Neural crest cell (in vitro differentiated cells): Measurements from ENCODE around the gene PMP22. TPM values are rescaled to one million over a fixed set of nuclear protein-coding genes. Genes with fewer than 3 reads are reported as not detected.
A peak's percentile ranks its signal among the peaks of the same experiment; 100 is the strongest.

Source experiments
- DNase-seq: peaks from one replicate; pipeline ENCODE4 v3.0.0; 2021; ENCODE audit warnings: low read depth, mixed read lengths, low spot score
- H3K27ac Mint-ChIP-seq: one replicate; pipeline ENCODE4 v1.8.0; 2021; ENCODE audit warnings: mild to moderate bottlenecking, mixed read lengths; ENCODE audit not compliant: unreplicated experiment
- H3K27me3 Mint-ChIP-seq: 2 replicates; pipeline ENCODE4 v1.8.0; 2021; ENCODE audit warnings: low read depth, mild to moderate bottlenecking, mixed read lengths
- H3K36me3 Mint-ChIP-seq: 2 replicates; pipeline ENCODE4 v1.8.0; 2021; ENCODE audit warnings: low read depth, mild to moderate bottlenecking, mixed read lengths
- H3K4me1 Mint-ChIP-seq: 2 replicates; pipeline ENCODE4 v1.8.0; 2021; ENCODE audit warnings: mixed read lengths
- H3K4me3 Mint-ChIP-seq: one replicate; pipeline ENCODE4 v1.8.0; 2021; ENCODE audit warnings: mild to moderate bottlenecking, mixed read lengths
- H3K9me3 Mint-ChIP-seq: 2 replicates; pipeline ENCODE4 v1.8.0; 2021; ENCODE audit warnings: mixed read lengths
- CTCF ChIP-seq: fragments of 200-600 bp; sonication (generic); conservative IDR thresholded peaks from 2 replicates; pipeline ENCODE4 v1.5.0; 2021; ENCODE audit warnings: antibody characterized with exemption, mild to moderate bottlenecking
- total RNA-seq: library from RNA; stranded (reverse); gene quantifications from 2 replicates; pipeline ENCODE4 v1.2.1, GENCODE V29; 2021

The PMP22 gene
- total RNA-seq, 1 donor from 2014 or later, result 14.9 TPM

- Mint-ChIP-seq H3K4me1 (peaks cover 10% of the 10 kb centered on the region), H3K27ac (no peak overlapping the region), H3K4me3 (no peak overlapping the region), H3K27me3 (no peaks in the 10 kb centered on the region), H3K9me3 (peaks cover 5% of the 10 kb centered on the region), H3K36me3 (no peaks in the 10 kb centered on the region)
- DNase-seq, result no peak
- no peak for TF ChIP-seq CTCF
Observed at GRCh38 chr17:15291674-15292361, 26.7 kb upstream of the PMP22 start.

GRCh38 chr17:15290605-15291004 lies 25.5 kb upstream of the PMP22 start:
- H3K9me3 Mint-ChIP-seq, result peaks cover 5% of the 10 kb centered on the region
- peaks cover 10% of the 10 kb centered on the region for H3K4me1 Mint-ChIP-seq
- no peaks in the 10 kb centered on the region for H3K36me3 Mint-ChIP-seq
- no peak for TF ChIP-seq CTCF
- H3K4me3 Mint-ChIP-seq, result no peak overlapping the region
- DNase-seq, result no peak
- no peak overlapping the region for H3K27ac Mint-ChIP-seq
- H3K27me3 Mint-ChIP-seq, result no peaks in the 10 kb centered on the region

GRCh38 chr17:15289285-15290183 lies 24.4 kb upstream of the PMP22 start:
- Mint-ChIP-seq H3K4me1 (peaks cover 10% of the 10 kb centered on the region), H3K27me3 (no peaks in the 10 kb centered on the region), H3K9me3 (peaks cover 5% of the 10 kb centered on the region), H3K4me3 (no peak overlapping the region), H3K27ac (peak overlapping the region; percentile 31), H3K36me3 (no peaks in the 10 kb centered on the region)
- DNase-seq, result no peak
- no peak for TF ChIP-seq CTCF

- H3K9me3 Mint-ChIP-seq, result peaks cover 5% of the 10 kb centered on the region
- H3K36me3 Mint-ChIP-seq, result no peaks in the 10 kb centered on the region
- H3K4me3 Mint-ChIP-seq, result no peak overlapping the region
- no peak overlapping the region for H3K27ac Mint-ChIP-seq
- no peaks in the 10 kb centered on the region for H3K27me3 Mint-ChIP-seq
- peaks cover 10% of the 10 kb centered on the region for H3K4me1 Mint-ChIP-seq
- no peak for TF ChIP-seq CTCF
- DNase-seq, result no peak
Observed at GRCh38 chr17:15288859-15289258, 23.7 kb upstream of the PMP22 start.

GRCh38 chr17:15287538-15288267 lies 22.6 kb upstream of the PMP22 start:
- no peak overlapping the region for H3K27ac Mint-ChIP-seq
- no peaks in the 10 kb centered on the region for H3K27me3 Mint-ChIP-seq
- H3K36me3 Mint-ChIP-seq, result no peaks in the 10 kb centered on the region
- H3K9me3 Mint-ChIP-seq, result peaks cover 6% of the 10 kb centered on the region
- no peak overlapping the region for H3K4me3 Mint-ChIP-seq
- peaks cover 10% of the 10 kb centered on the region for H3K4me1 Mint-ChIP-seq
- DNase-seq, result no peak
- no peak for TF ChIP-seq CTCF
